SK-N-SH treated with all-trans-retinoic acid at 6 μM for 48 hours (cell line): ENCODE results near the gene HS3ST5.

Experiments
- ATAC-seq: fragments of 200-7000 bp; cut with Tn5 transposase; 3 replicates; pipeline ENCODE4 v1.9.1; 2020; ENCODE audit warnings: mild to moderate bottlenecking, moderate library complexity
- ARNTL ChIP-seq: fragments of 450-650 bp; formaldehyde crosslinking; IDR thresholded peaks from 2 replicates; pipeline ENCODE4 v1.5.0; 2020; ENCODE audit warnings: low read depth, mild to moderate bottlenecking, moderate library complexity, borderline replicate concordance
- BACH2 ChIP-seq: fragments of 250-450 bp; sonication (Bioruptor Pico); IDR thresholded peaks from 2 replicates; pipeline ENCODE4 v1.9.0; 2021; ENCODE audit warnings: mild to moderate bottlenecking, borderline replicate concordance
- CREB5 ChIP-seq: fragments of 250-450 bp; sonication (Bioruptor Pico); IDR thresholded peaks from 2 replicates; pipeline ENCODE4 v1.5.1; 2020; ENCODE audit warnings: low read depth, mild to moderate bottlenecking, moderate library complexity
- CSRNP3 ChIP-seq: fragments of 250-450 bp; sonication (Bioruptor Pico); IDR thresholded peaks from 2 replicates; pipeline ENCODE4 v1.5.1; 2021; ENCODE audit warnings: mild to moderate bottlenecking, moderate library complexity
- ESRRG ChIP-seq: fragments of 250-450 bp; sonication (Bioruptor Pico); IDR thresholded peaks from 2 replicates; pipeline ENCODE4 v1.6.1; 2021; ENCODE audit warnings: mild to moderate bottlenecking
- GLIS3 ChIP-seq: fragments of 250-450 bp; sonication (Bioruptor Pico); IDR thresholded peaks from 2 replicates; pipeline ENCODE4 v1.5.0; 2020; ENCODE audit warnings: mild to moderate bottlenecking, moderate library complexity
- ISL1 ChIP-seq: fragments of 250-450 bp; sonication (Bioruptor Pico); IDR thresholded peaks from 2 replicates; pipeline ENCODE4 v2.1.2; 2022; ENCODE audit warnings: mild to moderate bottlenecking, moderate library complexity
- OSR1 ChIP-seq: fragments of 250-450 bp; sonication (Bioruptor Pico); IDR thresholded peaks from 2 replicates; pipeline ENCODE4 v1.8.0; 2022; ENCODE audit warnings: moderate library complexity, mild to moderate bottlenecking, inconsistent platforms
- PATZ1 ChIP-seq: fragments of 250-450 bp; sonication (Bioruptor Pico); IDR thresholded peaks from 2 replicates; pipeline ENCODE4 v1.8.0; 2020; ENCODE audit warnings: mild to moderate bottlenecking, moderate library complexity, borderline replicate concordance
- POU6F1 ChIP-seq: fragments of 250-450 bp; sonication (Bioruptor Pico); IDR thresholded peaks from 2 replicates; pipeline ENCODE4 v1.8.0; 2021; ENCODE audit warnings: low read depth, mild to moderate bottlenecking, moderate library complexity, borderline replicate concordance
- PPARA ChIP-seq: fragments of 250-450 bp; sonication (Bioruptor Pico); IDR thresholded peaks from 2 replicates; pipeline ENCODE4 v1.5.0; 2020; ENCODE audit warnings: mild to moderate bottlenecking, borderline replicate concordance
- RARB ChIP-seq: fragments of 250-450 bp; sonication (Bioruptor Pico); IDR thresholded peaks from 2 replicates; pipeline ENCODE4 v1.8.0; 2021; ENCODE audit warnings: mild to moderate bottlenecking, moderate library complexity
- SNAI2 ChIP-seq: fragments of 250-450 bp; sonication (Bioruptor Pico); IDR thresholded peaks from 2 replicates; pipeline ENCODE4 v1.5.0; 2020; ENCODE audit warnings: mild to moderate bottlenecking, moderate library complexity
- TCF4 ChIP-seq: fragments of 250-450 bp; sonication (Bioruptor Pico); IDR thresholded peaks from 2 replicates; pipeline ENCODE4 v1.8.0; 2021; ENCODE audit warnings: mild to moderate bottlenecking, moderate library complexity, borderline replicate concordance
- TOX ChIP-seq: fragments of 250-450 bp; sonication (Bioruptor Pico); IDR thresholded peaks from 2 replicates; pipeline ENCODE4 v1.8.0; 2021; ENCODE audit warnings: mild to moderate bottlenecking, moderate library complexity, borderline replicate concordance
- TSHZ2 ChIP-seq: fragments of 250-450 bp; sonication (Bioruptor Pico); IDR thresholded peaks from 2 replicates; pipeline ENCODE4 v1.5.0; 2020; ENCODE audit warnings: mild to moderate bottlenecking, moderate library complexity
- ZC3H10 ChIP-seq: fragments of 250-450 bp; sonication (Bioruptor Pico); IDR thresholded peaks from 2 replicates; pipeline ENCODE4 v1.5.1; 2021; ENCODE audit warnings: mild to moderate bottlenecking, moderate library complexity
- ZFP3 ChIP-seq: fragments of 250-450 bp; sonication (Bioruptor Pico); IDR thresholded peaks from 2 replicates; pipeline ENCODE4 v1.5.0; 2020; ENCODE audit warnings: mild to moderate bottlenecking, moderate library complexity
- ZNF70 ChIP-seq: fragments of 450-650 bp; formaldehyde crosslinking; IDR thresholded peaks from 2 replicates; pipeline ENCODE4 v1.5.0; 2020; ENCODE audit warnings: mild to moderate bottlenecking, moderate library complexity
- ZNF8 ChIP-seq: fragments of 450-650 bp; formaldehyde crosslinking; IDR thresholded peaks from 2 replicates; pipeline ENCODE4 v1.5.0; 2020; ENCODE audit warnings: mild to moderate bottlenecking, moderate library complexity

Gene HS3ST5

GRCh38 chr6:114121913-114122662 is 220.7 kb downstream of the HS3ST5 start:
- no peak for ATAC-seq
- TF ChIP-seq ZFP3 (CRISPR knock-in tag) (no peak), OSR1 (CRISPR knock-in tag) (no peak), ZNF70 (no peak), TSHZ2 (CRISPR knock-in tag) (no peak), BACH2 (CRISPR knock-in tag) (no peak)

GRCh38 chr6:114119056-114119455 is 223.8 kb downstream of the HS3ST5 start:
- TF ChIP-seq TSHZ2 (CRISPR knock-in tag) (no peak), RARB (CRISPR knock-in tag) (no peak), PPARA (CRISPR knock-in tag) (no peak), ZNF8 (no peak), ARNTL (CRISPR knock-in tag) (no peak), ISL1 (no peak), BACH2 (CRISPR knock-in tag) (no peak), OSR1 (CRISPR knock-in tag) (no peak)
- TF ChIP-seq, all 23 proteins: peak for 0
- ATAC-seq = no peak

GRCh38 chr6:114115652-114116051 is 227.2 kb downstream of the HS3ST5 start:
- no peak for ATAC-seq
- TF ChIP-seq ZC3H10 (CRISPR knock-in tag) (no peak), TCF4 (no peak)

GRCh38 chr6:114108119-114109002 is 234.5 kb downstream of the HS3ST5 start:
- ATAC-seq = peak; percentile 97
- TF ChIP-seq GLIS3 (no peak), ARNTL (CRISPR knock-in tag) (no peak), ZNF70 (no peak), CSRNP3 (CRISPR knock-in tag) (no peak), PATZ1 (CRISPR knock-in tag) (no peak), ISL1 (no peak), CREB5 (CRISPR knock-in tag) (no peak), ZC3H10 (CRISPR knock-in tag) (no peak), ZFP3 (CRISPR knock-in tag) (no peak), TOX (CRISPR knock-in tag) (no peak), PPARA (CRISPR knock-in tag) (no peak), ESRRG (CRISPR knock-in tag) (no peak), SNAI2 (CRISPR knock-in tag) (no peak), POU6F1 (CRISPR knock-in tag) (no peak), OSR1 (CRISPR knock-in tag) (no peak)
